Stimulated activated CD8-positive, alpha-beta memory T cell treated with anti-CD3 and anti-CD28 coated beads, Interleukin-15, amount 100 ng/mL, for 4 hours (primary cell): ENCODE measurements around the gene LAMA3.
A peak's percentile ranks its signal among the peaks of the same experiment; 100 is the strongest.

ENCODE experiments used
- DNase-seq, 2 donors: peaks; one replicate each; pipeline ENCODE4 v3.0.0-alpha.2; 2020; ENCODE audit warnings: low read depth in 2 of 2

LAMA3 gene

DNA sequence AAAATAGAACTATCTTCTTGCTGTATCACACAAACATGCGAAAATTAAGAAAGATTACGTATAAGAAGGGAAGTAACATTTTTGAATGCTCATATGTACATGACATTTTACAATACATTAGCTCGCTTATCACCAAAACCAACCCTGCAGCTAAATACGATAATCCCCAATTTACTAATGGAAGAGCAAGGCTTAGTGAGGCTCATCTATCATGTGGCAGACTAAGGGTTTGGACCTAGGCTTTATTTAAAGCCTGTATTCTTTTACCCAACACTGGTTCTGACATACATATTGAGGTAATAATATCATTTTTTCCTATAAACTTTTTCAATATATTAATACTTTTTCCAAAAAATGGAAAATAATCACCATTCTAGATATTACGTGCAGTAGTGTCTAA lies 208.5 kb downstream of the LAMA3 start:
- no peak for DNase-seq

DNA sequence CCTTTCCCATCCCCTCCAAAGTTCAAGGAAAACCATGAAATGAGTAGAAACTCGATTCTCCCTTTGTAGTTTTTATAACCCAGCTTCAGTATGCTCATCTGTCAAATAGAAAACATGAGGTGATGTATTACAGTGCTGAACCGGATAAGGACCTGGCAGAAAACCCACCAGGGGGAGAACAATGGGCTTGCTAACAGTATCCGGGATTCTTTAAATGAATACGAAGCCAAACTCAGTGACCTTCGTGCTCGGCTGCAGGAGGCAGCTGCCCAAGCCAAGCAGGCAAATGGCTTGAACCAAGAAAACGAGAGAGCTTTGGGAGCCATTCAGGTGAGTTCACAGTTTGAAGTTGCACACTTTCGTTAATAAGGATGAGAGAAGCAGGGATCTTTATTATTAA lies 211.7 kb downstream of the LAMA3 start:
- no peak for DNase-seq

DNA sequence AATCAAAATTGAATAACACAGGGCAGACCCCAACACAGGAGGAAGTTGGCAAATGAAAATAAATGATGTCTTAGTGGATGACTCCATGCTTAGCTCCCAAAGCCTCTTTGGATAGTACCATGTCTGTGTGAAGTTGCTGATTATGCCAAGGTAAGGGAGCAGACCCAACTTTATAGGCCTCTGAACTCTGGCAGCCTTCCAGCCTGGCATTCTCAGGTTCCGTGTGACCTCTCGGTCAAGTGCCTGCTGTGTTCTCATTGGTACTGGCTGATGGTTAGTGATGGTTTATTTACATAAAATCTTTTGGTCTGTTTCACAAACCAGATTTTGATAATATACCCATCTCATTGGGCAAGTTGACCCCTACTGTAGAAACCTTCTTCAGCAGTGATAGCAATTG lies 213.1 kb downstream of the LAMA3 start:
- no peak for DNase-seq

DNA sequence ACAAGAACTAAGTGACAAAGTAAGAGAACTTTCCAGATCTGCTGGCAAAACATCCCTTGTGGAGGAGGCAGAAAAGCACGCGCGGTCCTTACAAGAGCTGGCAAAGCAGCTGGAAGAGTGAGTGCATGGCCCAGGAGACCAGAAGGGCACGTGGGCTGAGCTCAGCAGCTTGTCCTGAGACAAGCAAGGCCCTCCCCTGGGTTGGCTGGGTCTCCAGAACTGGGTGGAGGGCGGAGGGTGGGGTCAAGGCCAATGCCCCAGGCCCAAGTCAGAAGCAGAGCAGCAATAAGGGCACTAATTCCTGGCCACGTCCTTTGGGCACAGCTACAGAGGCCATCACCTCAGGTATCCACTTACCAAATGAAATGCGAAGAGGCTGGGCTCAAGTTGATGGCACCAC lies 214.7 kb downstream of the LAMA3 start:
- no peak for DNase-seq

DNA sequence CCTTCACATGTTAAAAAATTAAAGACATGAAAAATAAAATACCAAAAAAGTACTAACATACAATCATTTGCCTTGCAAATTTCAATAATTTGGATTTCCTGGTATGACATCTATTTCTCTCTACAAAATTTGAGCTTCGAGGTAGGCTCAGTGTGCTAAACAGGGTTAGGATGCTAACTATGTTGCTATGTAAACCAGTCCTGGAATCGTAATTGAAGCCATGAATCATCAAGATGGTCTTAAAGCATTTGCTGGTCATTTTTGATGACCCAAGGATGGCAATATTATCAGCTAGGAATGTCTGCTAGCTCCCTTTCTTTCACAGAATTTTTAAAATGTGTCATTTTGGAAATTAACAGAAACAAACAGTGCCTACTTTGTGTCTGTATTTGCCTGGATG lies 217.4 kb downstream of the LAMA3 start:
- DNase-seq = no peak

DNA sequence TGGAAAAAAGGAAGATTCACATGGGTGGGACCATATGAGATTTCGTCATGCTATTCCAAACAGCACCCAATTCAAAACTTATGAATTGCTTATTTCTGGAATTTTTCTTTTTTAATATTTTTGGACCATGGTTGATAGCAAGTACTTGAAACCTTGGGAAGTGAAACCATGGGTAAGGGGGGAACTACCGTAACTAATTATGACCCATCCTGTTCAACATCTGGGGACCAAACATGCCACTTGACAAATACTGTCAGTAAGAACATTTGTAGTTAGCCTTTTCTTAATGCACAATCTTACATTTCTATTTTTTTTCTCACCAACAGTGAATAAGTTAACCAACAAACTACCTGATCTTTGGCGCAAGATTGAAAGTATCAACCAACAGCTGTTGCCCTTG lies 219.6 kb downstream of the LAMA3 start:
- no peak for DNase-seq

DNA sequence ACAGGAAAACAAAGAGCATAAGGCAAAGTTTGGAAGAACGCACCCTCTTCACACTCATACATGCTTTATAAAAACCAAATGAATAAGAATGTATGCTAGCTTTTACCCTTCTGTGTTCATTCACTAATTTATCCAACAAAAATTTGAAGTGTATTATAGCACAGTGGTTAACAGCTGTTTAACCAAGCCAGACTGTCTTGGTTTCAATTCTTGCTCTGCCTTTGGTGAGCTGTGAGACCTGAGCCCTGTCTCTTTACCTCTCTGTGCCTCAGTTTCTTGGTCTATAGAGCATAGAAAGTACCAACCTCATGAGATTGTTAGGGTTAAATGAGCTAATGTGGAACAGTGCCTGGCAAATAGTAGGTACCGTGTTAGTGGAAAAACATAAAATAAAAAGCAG lies 220.8 kb downstream of the LAMA3 start:
- no peak for DNase-seq

DNA sequence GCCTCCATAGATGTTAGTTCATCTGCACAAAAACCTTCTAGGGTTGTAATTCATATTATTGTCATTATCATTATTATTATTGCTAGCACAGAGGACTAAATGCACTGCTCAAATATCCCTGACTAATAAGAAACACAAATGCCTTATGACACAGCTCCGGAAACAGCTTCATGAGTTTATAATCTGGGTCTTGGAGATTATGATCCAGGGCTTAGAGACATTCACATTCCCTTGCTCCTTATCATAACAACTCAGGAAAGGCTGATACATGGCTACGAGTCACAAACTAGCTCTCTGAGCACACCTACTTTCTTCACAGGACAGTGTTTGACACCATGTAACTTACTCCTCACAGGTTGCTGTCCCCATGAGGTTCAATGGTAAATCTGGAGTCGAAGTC lies 223.1 kb downstream of the LAMA3 start:
- DNase-seq = no peak

DNA sequence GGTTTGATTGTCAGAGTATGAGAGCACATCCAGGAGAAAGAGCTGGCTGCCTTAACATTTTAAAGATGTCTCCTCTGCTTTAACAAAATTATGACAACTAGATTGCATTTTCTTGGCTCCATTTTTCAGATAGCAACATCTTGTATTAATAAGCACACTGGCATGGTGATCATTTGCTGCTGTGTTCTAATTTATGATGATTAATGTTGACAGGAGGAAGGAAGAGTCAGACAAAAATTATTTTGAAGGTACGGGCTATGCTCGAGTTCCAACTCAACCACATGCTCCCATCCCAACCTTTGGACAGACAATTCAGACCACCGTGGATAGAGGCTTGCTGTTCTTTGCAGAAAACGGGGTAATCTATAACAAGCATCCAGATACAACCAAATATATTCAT lies 227.1 kb downstream of the LAMA3 start:
- DNase-seq = no peak

DNA sequence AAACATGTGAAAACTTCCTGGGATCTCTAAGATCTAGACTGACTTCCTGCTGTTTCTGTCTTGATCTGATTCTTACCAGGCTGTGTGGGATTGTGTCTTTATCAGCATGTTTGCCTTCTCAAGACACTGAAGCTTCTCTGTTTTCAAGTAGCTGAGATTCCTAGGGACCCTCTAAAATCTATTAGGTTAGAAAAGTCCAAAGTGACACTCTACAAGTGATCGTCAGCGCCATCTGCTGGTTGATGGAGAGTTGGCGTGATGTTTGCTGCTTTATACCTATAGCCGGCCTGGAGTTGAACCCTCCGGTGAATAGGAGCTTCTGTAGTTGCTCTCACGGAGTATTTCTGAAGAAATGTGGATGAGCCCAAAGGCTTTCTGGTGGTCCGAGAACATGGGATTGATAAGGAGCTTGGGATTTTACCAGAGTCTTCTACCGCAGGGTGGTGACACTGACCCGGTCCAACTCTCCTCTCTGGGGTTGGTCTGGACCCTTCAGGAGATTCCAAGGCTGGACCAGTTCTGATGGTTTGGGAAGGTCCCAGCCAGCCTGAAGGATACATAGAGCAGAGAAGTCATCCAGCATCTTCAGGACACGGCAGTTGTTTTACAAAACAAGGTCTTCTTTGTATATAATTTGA lies 229.3 kb downstream of the LAMA3 start:
- peak; percentile 49 to 68 for DNase-seq

DNA sequence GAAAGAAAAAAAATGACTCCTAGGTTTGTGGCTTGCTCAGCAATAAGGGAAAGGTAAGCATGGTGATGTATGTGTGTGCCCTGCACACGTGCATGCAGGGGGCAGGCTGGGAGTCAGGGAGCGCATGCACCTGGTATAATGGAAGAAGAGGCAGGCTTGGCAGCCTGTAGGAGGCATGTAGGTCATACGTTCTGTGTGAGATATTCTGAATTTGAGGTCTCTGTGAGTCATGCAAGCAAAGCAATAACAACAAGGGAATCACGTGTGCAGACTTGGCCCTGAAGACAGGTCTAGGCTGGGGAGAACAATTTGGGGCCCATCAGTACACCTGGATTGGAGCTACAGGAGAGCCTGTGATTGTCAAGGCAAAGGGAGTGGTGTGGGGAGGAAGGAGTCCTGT lies 230.8 kb downstream of the LAMA3 start:
- no peak for DNase-seq

DNA sequence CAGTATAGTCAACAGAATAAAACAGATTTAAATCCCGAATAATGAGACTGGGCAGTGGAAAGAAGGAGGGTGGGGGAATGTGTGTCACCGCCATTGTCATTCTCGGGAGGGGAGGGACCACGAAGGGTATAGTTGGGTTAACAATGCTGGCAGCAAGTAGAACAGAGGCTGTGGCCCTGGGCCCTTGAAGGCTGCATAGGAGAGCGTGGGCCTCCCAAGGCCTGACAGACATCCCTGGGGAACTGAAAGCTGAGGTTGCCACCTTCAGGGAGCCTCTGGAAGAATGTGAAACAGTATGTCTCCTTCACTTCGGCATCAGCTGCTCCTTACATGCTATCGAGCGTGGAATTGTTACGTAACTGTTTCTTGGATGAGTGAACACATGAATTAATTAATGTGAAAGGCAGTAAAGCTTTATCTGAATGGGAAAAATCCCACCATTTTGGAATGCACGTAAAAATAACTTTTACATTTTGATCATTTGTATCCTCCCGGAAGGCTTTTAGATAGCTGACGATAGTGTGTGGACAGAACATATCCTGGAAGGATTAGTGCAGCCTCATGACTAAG lies 232.5 kb downstream of the LAMA3 start:
- no peak for DNase-seq

DNA sequence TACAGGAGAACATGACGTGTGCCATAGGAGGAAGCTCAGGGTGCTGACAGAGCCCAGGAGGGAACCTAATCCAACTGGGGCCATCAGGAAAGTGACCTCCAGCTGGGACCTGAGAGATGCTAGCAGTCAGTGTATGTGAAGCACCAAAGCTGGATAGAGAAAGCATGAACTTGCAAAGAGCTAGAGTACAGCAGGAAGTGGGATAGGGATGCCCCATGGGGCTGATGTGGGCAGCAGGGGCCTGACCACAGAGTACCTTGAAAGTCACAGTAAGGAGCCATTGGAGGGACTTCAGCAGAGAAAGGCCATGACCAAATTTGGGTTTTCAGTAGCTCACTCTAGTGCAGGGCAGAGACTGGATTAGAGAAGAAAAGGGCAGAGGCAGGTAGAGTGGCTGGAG lies 233.7 kb downstream of the LAMA3 start:
- DNase-seq = no peak

DNA sequence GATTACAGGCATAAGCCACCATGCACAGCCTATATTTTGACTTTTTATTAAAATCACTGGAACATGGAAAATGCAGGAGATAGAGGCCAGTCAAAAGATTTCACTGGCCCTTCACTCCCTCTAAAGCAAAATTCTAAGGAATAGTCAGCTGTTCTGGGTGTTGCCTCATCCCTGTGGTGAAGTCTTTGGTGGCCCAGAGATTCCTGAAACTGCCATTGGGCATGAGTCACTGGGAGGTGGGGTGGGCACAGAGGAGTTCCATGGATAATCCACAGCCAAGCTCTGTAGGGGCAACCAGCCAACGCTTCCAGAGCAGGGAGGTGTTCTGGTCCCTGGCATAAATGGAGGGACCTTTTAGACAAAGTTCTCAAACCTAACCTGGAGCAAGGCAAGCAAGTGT lies 235.6 kb downstream of the LAMA3 start:
- no peak for DNase-seq

DNA sequence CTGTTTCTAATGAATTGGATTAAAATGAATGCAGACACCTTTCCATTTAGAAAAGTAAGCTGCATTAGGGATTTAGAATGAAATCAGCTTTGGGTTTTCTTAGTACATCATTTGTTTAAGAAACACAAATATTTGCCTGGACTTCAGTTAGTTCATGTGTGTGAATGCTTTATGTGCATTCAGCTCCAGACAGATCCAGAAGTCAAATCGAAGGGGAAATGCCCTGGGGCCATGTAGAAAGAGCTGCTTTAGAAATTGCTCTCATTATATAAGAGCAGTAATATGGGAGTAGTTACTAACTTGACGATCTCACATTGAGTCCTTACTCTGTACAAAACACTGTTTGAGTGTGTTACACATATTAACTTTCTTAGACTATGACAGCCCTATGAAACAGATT lies 237.3 kb downstream of the LAMA3 start:
- no peak for DNase-seq

DNA sequence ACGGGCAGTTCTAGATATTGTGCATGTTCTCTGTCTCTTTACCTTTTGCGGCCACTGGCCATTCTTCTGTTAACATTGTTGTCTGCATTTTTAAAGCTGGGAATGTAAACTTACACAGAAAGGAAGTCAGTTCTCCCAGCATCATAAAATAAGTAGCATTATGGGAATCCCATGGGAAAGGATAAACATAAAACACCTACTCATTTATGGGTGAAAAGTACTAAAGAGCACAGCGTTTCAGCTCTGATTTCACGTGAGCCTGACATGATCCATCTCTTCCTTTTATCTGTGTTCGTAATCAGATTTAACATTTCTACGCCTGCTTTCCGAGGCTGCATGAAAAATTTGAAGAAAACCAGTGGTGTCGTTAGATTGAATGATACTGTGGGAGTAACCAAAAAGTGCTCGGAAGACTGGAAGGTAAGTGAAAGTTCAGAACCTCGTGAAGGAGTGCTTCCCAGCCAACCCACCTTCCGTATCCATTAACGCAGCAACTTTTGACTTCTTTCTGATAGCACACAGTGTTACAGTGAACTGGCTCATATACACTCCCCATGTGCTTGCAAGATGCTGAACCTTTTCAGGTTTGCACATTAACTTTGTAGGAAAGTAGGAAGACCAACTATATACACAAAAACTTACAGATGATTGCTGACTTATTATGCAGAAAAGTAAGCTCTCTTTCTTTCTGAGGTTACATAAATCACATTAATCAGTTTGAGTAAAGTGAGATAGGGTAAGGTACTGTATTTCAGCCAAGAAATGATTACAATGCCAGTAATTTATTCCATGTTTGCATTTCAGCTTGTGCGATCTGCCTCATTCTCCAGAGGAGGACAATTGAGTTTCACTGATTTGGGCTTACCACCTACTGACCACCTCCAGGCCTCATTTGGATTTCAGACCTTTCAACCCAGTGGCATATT lies 238.8 kb downstream of the LAMA3 start:
- DNase-seq = no peak

DNA sequence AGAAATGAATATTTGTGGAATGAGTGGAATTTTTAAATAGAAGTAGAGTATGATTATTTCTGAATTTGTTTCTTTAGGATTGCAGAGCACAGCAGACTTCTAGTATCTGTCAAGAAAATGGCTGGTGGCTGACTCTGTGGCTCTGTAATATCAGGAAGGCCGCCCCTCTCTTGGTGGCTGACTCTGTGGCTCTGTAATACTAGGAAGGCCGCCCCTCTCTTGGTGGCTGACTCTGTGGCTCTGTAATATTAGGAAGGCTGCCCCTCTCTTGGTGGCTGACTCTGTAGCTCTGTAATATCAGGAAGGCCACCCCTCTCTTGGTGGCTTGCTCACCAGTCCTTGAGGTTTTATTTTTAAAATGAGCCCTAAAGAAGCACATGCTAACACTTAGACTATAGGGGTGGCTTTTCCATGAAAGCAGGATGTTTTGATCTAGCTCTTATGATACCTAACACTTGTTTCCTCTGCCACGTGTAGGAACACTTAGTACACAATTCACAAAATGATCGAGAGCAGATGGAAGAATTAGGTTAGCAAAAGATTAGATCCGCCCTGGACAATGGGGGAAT lies 240.2 kb downstream of the LAMA3 start:
- no peak for DNase-seq

DNA sequence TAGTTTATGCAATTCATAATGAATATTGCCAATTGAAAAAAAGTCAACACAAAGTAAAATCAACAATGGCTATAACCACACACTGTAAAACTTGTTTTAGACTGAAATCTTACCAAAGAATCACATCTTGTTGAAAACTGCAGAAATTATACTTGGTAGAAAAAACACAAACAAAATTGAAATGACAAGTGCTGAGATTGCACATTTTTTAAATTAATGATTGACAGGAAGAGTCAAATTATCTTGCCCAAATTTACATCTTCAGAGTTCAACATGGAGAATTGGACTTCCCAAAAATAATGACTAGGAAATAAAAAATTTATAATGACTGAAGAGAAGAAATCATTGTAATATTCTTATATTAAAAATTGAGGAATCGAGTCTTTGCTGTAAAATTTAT lies 240.7 kb downstream of the LAMA3 start:
- no peak for DNase-seq

DNA sequence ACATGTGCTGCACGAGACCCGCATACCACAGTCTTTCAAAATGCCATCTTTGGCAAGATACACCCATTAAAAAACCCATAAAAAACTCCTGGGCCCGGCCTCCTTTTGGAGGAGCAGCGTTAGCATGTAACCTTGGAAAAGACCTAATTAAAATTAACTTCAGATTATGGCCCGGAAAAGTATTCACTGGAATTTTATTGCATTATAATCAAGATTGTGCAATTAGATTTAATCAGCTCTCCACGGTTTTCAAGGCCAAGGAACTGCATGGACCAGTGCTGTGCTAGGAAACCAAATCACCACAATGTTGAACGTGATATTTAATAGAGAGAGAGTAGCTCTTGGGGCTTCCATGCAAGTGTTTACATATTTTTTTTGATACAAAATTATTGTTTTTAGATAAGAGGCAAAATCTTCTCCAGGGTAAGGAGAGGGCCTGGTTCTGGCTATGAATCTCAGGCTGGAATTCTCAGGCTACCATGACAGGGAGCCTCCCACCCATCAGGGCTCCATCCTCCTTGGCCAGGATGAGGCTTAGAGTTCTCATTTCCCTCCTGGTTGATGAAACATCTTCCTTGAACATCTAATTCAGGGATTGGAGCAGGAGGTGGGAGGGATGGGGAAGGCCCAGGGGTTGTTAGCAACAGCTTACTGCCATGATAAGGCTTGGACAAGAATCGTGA lies 243.3 kb downstream of the LAMA3 start:
- DNase-seq = no peak

DNA sequence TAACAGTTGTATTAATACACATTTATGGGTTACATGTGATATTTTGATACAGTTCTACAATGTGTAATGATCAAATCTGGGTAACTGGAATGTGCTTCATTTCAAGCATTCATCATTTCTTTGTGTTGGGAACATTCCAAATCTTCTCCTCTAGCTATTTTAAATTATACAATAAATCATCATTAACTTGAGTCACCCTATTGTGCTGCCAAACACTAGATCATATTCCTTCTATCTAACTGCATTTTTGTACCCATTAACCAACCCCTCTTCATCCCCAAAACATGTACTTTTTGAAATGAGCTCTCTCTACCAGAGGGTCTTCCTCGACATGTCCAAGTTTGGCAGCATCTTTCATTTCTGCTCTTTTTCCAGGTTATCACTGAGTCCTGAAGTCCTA lies 244.2 kb downstream of the LAMA3 start:
- no peak for DNase-seq

DNA sequence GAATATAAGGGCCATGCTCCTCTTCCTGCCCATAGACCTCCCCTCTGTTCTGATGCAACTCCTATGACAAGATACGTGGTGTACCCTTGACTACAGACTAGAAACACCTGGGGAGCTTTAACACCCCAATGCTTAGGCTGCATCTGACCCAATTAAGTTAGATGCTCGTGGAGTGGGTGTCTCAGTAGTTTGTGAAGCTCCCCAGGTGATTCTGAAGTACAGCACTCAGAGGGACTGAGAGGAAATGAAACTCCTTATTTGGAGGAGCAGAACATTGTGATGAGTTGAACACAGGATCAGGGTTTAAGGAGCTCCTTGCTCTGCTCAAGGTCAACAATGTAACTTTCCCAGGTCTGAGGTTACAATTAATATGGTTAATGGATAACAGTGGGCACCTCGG lies 245.0 kb downstream of the LAMA3 start:
- DNase-seq = no peak

DNA sequence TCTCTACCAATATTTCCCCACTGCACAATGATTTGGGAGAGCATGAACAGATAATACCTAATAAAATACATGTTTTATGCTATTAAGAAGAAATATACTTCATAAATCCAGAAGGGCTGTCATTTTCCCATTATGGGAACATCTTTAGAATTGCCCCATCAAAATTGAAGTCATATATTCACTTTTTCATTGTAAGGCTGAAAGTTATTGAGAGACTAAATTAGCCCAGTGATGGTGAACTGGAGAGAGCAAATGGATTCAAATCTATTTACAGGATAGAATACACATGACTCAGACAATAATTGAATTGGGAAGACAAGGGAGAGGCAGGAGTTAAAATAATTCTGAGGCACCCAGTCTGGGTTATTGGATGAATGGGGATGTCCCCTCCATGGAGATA lies 245.6 kb downstream of the LAMA3 start:
- DNase-seq = no peak
